GM18507 (cell line): ENCODE measurements around the gene LCN9.
"Not testable (repeated sequence)": the region's sequence is repeated elsewhere in the genome, so short reads cannot be mapped to it uniquely, and the experiment has no call there.

Experiments used
- DNase-seq: peaks from one replicate; pipeline ENCODE4 v3.0.0; 2011; ENCODE audit warnings: low read depth; ENCODE audit not compliant: insufficient read length; ENCODE audit errors: extremely low spot score
- FAIRE-seq: peaks from 2 replicates; lab custom pipeline; 2011; peaks lifted over from hg19 to GRCh38; lab: Jason Lieb, UNC

The LCN9 gene

DNA sequence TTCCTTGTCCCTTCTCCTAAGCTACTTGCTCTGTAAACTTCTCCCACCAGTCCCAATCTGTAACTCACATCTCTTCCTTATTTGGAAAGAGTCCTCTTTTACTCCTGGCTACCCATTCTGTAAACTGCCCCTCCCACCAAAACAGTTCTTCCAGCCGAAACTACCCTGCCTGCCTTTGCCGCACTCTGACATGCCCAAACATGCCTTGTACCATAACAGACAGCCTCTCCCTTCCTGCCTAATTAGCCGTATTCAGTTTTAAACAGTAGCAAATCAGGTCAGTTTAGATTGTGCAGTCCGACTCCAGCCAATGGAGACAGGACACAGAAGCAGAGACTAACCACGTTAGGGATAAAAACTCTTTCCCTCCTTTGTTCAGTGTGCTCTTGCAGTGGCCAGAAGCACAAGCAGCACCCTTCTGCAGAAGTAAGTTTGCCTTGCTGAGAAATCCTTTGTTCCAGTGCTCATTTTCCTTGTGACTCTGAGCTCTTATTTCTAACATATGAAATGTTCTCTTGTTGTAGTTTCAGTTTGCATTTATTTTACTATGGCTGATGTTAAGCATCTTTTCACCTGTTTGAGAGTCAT lies 18.4 kb upstream of the LCN9 start:
- DNase-seq (no peak), FAIRE-seq (no peak)

DNA sequence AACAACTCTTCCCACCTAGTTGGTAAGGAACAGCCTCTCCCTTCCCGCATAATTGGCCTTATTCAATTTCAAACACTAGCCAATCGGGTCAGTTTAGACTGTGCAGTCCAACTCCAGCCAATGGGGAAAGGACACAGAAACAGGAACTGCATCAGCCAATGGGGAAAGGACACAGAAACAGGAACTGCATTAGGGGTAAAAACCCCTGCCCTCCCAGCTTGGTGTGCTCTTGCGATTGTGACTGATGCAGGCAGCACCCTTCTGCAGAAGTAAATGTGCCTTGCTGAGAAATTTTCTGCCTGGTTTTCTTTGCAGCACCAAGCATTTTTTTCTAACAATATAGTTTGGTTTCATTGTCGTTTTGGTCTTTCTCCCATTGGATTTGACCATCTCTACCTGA lies 15.2 kb upstream of the LCN9 start:
- DNase-seq (no peak), FAIRE-seq (no peak)

DNA sequence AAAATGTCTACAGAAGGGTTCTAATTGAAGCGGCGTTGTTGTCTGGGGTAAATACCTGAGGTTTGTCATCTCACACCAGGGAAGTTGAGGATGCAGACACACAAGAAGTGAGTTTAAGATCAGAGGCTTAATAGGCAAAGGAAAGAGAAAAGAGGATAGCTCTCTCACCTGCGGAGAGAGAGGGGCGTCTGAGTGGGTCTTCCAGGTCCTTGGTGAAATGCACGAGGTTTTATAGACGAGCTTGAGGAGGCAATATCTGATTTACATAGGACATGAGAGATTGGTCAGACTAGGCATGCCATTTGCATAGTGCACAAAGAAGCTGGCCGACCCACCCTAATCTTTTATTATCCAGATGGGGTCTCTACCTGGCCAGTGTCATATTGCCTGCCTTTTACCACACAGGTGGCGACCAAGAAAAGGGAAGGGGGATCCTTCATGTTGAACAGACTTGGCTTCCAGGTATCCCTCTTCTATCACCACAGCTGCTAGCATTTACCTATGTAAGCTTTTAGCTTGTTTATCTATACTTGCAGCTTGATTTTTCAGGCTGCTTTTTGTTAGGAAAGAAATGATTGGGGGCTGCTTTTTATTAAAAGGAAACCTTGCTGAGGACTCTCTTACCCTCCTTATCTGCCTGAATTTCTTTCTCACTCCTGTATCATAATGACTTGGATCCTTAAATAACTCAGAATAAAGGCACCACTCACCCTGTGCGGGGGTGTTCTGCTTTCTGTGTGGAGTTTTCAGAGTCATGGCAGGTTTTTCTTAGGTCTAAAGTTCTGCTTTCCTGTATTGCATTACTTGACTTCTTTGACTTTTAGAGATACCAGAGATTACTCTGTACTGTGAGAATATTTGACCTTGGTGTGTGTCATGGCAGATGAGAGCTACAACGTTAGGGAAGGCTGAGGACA lies 14.4 kb upstream of the LCN9 start:
- FAIRE-seq: no peak
- DNase-seq: no peak

DNA sequence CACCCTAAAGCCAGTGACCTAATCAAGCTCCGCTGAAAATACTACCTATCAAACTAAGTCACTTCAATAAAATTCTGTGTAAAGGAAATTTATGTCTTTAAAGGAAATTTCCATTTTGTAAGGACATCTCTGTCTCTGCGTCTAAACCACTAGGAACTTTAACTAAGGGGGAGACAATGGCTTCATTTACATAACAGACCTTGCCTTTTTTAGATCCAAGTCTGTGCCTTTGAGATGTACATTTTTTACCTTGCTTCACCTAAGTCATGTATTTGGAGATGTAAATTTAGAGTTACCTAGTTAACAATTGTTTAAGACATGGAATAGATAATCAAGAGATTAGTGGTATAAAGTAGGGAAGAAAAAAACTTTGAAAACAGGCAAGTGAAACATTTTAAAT lies 13.6 kb upstream of the LCN9 start:
- DNase-seq: no peak
- FAIRE-seq: no peak

DNA sequence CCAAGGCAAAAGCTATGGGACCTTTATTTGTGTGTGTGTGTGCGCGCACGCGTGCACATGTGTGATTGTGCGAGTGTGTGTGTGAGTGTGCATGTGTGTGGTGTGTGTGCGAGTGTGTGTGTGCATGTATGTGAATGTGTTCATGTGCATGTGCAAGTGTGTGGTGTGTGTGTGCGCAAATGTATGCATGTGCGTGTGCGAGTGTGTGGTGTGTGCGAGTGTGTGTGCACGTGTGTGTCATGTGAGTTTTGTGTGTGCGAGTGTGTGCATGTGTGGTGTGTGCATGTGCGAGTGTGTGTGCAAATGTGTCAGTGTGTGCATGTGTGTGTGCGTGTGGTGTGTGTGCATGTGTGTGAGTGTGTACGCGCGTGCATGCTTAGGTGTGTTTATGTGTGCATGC lies 12.7 kb upstream of the LCN9 start:
- FAIRE-seq (no peak), DNase-seq (no peak)

DNA sequence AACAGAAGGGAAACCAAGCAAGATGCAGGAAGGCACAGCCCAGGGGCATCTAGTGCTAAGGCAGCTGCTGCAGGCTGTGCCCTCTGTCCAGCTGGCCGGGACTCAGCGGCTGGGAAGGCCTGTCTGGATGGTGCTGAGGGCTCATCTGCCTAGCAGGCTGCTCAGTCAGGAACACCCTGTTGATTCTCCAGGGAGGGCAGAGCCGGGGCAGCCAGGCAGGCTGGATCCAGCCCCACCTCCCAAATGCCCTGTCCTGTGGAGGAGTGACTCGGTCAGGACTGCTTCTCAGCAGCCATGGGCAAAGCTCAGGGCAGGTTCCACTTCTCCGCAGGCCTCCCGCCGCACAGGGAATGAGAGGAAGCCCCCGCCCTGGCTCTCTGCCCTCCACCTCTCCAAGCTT lies 7.8 kb upstream of the LCN9 start:
- DNase-seq (no peak), FAIRE-seq (no peak)

DNA sequence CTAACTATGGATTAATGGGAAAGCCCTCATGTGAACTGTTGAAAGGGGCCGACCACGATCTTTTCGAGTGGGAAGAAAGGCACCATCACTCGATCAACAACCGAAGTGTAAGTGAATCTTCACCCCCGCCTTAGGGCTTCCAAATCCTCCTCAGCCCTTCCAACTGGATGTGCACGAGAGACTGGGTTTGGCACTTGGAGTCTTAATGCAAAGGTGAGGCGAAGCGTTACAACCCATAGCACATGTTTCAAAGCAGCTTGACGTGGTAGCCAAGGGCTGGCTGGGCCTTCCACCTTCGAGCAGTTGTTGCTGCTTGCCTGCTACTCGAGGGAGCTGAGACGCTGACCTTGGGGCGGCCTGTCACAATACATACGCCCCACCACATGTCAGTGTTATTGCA lies 5.7 kb upstream of the LCN9 start:
- DNase-seq: no peak
- FAIRE-seq: no peak

DNA sequence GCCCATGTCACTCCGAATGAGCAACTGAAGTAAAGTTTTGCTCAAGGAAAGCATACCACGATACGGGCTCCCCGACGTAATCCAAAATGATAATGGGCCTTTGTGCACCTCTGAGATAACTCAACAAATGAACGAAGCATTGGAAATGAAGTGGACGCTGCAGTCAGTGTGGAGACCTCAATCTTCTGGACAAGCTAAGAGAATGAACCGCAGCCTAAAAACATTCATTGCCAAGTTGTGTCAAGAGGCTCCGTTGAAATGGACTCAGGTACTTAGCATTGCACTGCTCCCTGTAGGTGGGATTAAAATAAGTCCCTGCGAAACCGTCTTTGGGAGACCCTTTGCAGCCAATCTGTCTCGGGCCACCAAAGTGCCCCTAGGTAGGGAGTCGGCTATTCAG lies 3.9 kb upstream of the LCN9 start:
- no peak for FAIRE-seq
- no peak for DNase-seq

DNA sequence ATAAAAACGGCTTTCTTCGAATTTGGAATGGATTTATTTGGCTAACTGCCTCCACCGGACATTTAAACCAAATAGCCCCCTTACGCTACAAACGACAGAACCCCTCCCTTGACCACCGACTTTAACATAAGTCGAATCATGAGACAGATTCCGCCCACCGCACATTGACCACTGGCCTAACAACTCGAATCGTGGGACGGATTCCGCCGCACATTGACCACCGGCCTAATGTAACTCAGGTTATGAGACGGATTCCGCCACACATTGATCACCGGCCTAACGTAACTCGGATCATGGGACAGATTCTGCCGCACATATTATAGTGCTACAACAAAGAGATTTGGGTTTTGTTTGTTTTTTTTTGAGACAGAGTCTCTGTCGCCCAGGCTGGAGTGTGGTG lies 2.7 kb upstream of the LCN9 start:
- DNase-seq: no peak
- no peak for FAIRE-seq

DNA sequence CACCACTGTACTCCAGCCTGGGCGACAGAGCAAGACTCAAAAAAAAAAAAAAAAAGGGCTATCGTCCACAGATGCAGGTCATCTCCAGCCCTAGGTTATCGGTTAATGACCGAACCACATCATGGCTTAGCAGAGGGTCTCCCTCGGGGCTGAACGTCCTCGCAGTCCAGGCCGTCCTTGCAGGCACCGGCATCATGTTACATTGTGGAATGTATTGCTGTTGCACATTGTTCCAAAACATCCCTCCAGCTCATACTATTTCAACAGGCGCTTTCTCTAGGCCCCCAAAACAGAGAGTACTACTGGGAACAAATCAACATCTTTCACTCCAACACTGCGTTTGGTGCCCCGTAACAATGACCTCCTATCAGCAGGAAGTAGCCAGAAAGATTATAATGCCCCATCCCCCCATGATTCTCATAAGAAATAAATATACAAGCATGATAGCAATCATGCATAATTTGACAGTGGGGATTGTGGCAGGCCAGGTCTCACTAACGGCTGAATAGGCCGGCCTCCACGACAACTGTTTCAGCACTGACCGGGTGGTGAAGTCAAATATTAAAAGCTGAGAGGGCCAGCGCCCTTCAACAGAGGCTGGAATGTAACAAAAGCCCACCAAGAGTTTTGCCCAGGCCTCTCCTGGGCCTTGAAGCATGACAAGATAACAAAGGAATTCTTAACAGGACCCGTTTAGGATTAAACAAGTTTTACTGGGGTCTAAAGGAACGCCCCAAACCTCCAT lies 1.1 kb upstream of the LCN9 start:
- FAIRE-seq: no peak
- DNase-seq: no peak

DNA sequence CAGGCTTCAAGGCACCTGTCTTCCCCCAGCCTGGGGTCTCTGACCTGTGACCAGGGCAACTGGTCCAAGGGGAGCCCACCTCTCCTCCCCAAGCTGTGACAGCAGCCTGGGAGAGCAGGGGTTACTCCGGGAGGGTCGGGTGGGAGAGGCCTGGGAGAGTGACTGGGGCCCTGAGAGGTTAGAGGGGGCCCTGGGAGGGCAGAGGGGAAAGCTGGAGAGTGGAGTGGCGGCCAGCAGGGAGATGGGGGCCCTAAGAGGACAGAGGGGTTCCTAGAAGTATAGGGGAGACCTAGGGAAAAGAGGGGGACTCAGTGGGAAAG lies 302 bp downstream of the LCN9 start:
- FAIRE-seq: no peak

DNA sequence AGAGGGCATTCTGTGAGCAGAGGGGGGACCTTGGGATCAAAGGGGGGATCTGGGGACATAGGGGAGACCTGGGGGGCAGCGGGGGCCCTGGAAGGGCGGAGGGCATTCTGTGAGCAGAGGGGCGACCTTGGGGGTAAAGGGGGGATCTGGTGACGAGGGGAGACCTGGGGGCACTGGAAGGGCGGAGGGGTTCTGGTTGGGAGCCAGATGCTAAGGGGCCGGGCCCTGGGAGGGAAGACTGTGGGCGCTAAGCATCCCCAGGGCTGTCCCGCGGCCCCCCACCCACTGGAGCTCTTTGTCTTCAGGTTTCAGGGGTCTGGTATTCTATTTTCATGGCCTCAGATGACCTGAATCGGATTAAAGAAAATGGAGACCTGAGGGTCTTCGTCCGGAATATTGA lies 748 bp downstream of the LCN9 start:
- no peak for FAIRE-seq

More for the DNA sequence above, 302 bp downstream of the LCN9 start:
- DNase-seq: no peak

DNA sequence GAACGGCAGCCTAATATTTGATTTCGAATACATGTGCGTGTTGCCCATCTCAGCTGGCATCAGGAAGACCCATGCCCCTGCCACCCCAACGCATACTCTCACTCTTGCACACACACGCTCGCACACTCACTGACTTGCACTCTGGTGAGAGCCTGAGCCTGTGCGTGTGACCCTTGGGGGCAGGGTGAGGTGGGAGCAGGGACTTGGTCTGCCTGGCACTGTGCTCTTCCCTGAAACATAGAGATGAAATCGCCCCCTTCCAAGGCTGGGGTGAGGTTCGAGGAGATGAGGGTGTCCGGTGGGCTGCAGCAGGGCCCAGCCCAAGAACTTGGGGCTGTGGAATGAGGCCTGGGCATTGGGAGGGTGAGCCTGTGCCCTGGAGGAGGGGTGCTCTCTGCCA lies 1.2 kb downstream of the LCN9 start:
- no peak for FAIRE-seq
- DNase-seq: no peak

More for the DNA sequence above, 748 bp downstream of the LCN9 start:
- DNase-seq: no peak

DNA sequence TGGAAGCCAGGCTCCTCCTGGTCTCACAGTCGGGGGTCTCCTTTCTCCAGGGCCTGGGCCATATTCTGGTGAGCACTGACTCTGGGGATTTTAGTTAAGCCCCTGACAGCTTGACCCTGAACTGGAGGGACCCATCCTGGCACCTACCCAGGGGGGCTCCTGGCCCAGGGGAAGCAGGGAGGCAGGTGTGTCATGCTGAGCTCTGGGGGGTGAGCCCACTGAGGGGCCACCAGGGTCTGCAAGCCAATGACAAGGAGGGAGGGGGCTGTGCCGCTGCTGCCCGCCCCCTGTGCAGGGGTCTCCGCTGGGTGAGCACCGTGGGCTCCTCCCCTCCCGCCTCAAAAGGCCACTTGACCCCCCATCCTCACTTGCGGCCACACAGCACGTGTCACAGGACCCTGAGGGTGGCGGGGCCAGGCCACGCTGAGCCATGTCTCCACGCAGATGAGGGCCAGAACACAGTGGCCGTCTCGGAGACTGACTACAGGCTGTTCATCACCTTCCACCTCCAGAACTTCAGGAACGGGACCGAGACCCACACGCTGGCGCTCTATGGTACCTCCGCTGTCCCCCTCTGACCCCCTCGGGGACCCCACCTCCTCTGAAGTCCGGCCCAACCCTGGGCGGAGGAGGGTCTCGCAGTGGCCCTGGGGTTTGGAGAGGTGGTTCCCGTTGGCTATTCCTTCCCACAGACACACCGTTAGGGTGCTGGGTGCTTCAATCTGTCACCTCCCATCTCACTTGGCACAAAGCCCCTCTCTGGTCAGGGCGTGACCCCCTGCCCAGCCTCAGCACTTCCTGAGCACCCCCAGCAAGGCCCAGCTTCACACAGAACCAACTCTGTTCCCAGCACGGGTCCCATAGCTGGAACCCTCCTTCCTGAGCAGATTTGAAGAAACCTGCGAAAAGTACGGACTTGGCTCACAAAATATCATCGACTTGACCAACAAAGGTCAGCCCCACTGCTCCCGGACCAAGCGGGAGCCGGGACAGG lies 2.0 kb downstream of the LCN9 start:
- no peak for FAIRE-seq
- DNase-seq: no peak

DNA sequence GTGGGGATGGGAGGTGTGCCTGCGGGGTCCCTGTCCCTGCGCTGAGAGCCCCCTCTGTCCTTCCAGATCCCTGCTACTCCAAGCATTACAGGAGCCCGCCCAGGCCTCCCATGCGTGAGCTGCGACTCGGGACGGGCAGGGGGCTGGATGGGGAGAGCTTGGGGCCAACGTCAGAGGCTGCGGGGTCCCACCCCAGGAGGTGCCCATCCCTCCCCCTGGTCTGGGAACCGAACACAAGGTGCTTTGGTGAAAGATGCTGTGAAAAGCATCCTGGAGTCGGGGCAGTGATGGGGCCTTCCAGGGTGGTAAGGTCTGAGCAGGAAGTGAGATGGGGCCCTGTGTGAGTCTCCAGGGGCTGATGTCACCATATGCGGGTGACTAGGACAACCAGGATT lies 2.7 kb downstream of the LCN9 start:
- DNase-seq (no peak), FAIRE-seq (no peak)

DNA sequence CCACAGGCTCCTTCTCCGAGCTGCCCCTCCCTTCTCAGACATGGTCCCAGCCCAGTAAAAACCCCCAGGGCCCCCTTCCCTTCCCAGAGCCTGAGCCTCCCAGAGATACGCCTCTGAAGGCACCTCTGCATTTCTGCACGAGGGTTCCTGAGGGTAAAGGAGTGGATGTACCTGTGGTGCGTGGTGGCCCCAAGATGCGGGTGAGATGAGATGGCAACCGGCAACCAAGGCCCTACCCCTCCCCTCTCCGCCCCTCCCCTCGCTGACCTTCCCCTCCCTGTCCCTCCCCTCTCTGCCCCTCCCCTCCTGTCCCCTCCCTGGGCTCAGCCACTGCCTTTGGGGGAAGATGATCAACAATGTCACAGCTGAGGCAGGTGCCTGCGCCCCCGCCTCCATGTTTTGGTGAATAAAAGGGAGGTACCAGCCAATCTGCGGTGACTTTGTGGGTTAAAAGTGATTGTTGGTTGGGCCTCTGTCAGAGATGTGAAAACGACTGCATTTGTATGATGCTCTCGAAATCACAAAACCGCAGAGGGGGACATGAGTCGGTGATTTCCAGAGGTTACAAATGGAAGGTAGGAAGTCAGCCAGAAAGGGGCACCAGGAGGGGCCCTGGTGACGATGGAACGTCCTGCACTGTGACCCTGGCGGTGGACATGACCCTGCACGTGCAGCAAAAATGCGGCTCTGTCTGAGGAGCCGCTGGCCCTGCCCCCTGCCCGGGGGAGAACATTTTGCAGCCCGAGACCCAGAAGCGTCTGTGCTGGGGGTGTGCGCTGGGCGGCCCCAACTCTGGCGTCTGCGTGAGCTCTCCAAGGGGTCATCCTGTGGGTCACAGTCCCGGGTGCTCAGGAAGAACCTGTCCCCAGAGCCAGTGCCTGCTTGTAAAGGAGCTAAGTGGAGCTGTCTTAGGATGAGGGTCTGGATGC lies 3.7 kb downstream of the LCN9 start:
- FAIRE-seq (no peak), DNase-seq (no peak)

DNA sequence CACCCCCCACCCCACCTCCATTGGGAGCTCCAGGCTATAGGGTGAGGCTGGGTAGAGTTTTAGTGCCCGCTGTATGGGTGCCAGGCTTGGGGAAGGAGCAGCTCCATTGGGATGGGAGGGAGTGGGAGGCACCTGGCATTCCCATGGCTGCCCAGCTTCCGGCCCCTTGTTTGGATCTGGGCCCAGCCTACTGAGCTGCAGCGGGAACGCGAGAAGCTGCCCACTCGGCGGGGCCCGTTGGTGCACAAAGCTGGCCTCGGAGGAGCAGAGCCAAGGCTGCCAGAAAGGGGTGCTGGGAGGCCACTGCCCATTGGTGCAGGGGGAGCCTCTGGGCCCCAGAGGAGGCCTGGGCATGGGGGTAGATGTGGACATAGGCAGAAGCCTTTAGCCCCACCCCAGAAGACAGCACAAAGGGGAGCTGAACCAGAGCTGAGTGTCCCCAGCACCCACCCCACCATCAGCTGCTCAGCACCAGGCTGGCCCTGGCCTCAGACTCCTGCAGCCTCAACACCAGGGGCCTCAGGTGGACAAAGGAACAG lies 4.4 kb downstream of the LCN9 start:
- FAIRE-seq (no peak), DNase-seq (no peak)

DNA sequence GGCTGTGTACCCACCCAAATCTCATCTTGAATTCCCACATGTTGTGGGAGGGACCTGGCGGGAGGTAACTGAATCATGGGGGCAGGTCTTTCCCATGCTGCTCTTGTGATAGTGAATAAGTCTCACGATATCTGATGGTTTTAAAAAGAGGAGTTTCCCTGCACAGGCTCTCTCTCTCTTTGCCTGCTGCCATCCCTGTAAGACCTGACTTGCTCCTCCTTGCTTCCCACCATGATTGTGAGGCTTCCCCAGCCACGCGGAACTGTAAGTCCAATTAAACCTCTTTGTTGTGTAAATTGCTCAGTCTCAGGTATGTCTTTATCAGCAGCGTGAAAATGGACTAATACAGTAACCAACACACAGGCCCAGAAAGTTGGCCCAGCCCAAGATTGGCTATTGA lies 5.9 kb downstream of the LCN9 start:
- not testable (repeated sequence) for FAIRE-seq

More for the DNA sequence above, 5.9 kb downstream of the LCN9 start:
- DNase-seq: not testable (repeated sequence)
